HepG2 (cell line): Measurements from ENCODE around the gene EEF1AKMT3. TPM values are rescaled to one million over a fixed set of nuclear protein-coding genes. Genes with fewer than 3 reads are reported as not detected.

Experiments
- AGO1 ChIP-seq: fragments of 200-400 bp; formaldehyde crosslinking; IDR thresholded peaks from 2 replicates; pipeline ENCODE4 v1.6.1; 2017; ENCODE audit warnings: mild to moderate bottlenecking, low read depth, low read length, moderate library complexity; ENCODE audit not compliant: poor library complexity, severe bottlenecking
- ATF1 ChIP-seq: IDR thresholded peaks from 2 replicates; pipeline ENCODE4 v1.6.1; 2016; ENCODE audit warnings: mild to moderate bottlenecking, control low read depth
- BHLHE40 ChIP-seq: IDR thresholded peaks from 2 replicates; pipeline ENCODE4 v1.6.1; 2011; ENCODE audit warnings: low read length, improper control_type of control experiment
- CEBPB ChIP-seq: IDR thresholded peaks from 2 replicates; pipeline ENCODE4 v1.6.1; 2011; ENCODE audit warnings: low read depth, low read length, improper control_type of control experiment, borderline replicate concordance
- FOSL1 ChIP-seq: sonication (generic); formaldehyde crosslinking; IDR thresholded peaks from 2 replicates; pipeline ENCODE4 v1.9.0; 2021; ENCODE audit warnings: missing genetic modification reagents, borderline replicate concordance
- ISX ChIP-seq: sonication (generic); formaldehyde crosslinking; conservative IDR thresholded peaks from 2 replicates; pipeline ENCODE4 v1.5.0; 2020; ENCODE audit warnings: missing genetic modification reagents
- JUND ChIP-seq: sonication (generic); formaldehyde crosslinking; IDR thresholded peaks from 2 replicates; pipeline ENCODE4 v1.8.0; 2022; ENCODE audit warnings: mild to moderate bottlenecking, missing genetic modification reagents
- KAT7 ChIP-seq: IDR thresholded peaks from 2 replicates; pipeline ENCODE4 v1.6.1; 2018; ENCODE audit warnings: borderline replicate concordance, missing compliant biosample characterization
- KAT8 ChIP-seq: IDR thresholded peaks from 2 replicates; pipeline ENCODE4 v1.6.1; 2016; ENCODE audit warnings: missing genetic modification reagents, missing compliant biosample characterization
- MXI1 ChIP-seq: IDR thresholded peaks from 3 replicates; pipeline ENCODE4 v1.6.1; 2012; ENCODE audit warnings: low read depth, low read length, inconsistent platforms, borderline replicate concordance
- RAD21 ChIP-seq: fragments of 450-650 bp; formaldehyde crosslinking; IDR thresholded peaks from 2 replicates; pipeline ENCODE4 v1.5.0; 2020; ENCODE audit warnings: mild to moderate bottlenecking
- RELA ChIP-seq: sonication (generic); formaldehyde crosslinking; IDR thresholded peaks from 2 replicates; pipeline ENCODE4 v1.4.0; 2020; ENCODE audit warnings: missing genetic modification reagents
- RXRA ChIP-seq: sonication (generic); formaldehyde crosslinking; IDR thresholded peaks from 2 replicates; pipeline ENCODE4 v1.5.1; 2020; ENCODE audit warnings: missing genetic modification reagents
- SMARCC2 ChIP-seq: fragments of 450-650 bp; IDR thresholded peaks from 2 replicates; pipeline ENCODE4 v1.6.1; 2017; ENCODE audit warnings: antibody characterized with exemption, mild to moderate bottlenecking
- SNAI1 ChIP-seq: sonication (generic); formaldehyde crosslinking; IDR thresholded peaks from 2 replicates; pipeline ENCODE4 v1.5.0; 2020; ENCODE audit warnings: mild to moderate bottlenecking, missing genetic modification reagents, borderline replicate concordance
- SOX5 ChIP-seq: IDR thresholded peaks from 2 replicates; pipeline ENCODE4 v1.6.1; 2016; ENCODE audit warnings: borderline replicate concordance
- TAF15 ChIP-seq: fragments of 200-400 bp; formaldehyde crosslinking; IDR thresholded peaks from one replicate; pipeline ENCODE4 v1.6.1; 2018; ENCODE audit warnings: mild to moderate bottlenecking, low read depth, low read length; ENCODE audit not compliant: poor library complexity, severe bottlenecking
- ZBTB1 ChIP-seq: sonication (generic); formaldehyde crosslinking; IDR thresholded peaks from 2 replicates; pipeline ENCODE4 v1.4.0; 2020; ENCODE audit warnings: missing genetic modification reagents, borderline replicate concordance
- ZBTB7B ChIP-seq: sonication (generic); formaldehyde crosslinking; IDR thresholded peaks from 2 replicates; pipeline ENCODE4 v1.4.0; 2020; ENCODE audit warnings: missing genetic modification reagents
- ZNF432 ChIP-seq: sonication (generic); formaldehyde crosslinking; IDR thresholded peaks from 2 replicates; pipeline ENCODE4 v1.5.0; 2020; ENCODE audit warnings: missing genetic modification reagents, mild to moderate bottlenecking, borderline replicate concordance
- ZNF556 ChIP-seq: sonication (generic); formaldehyde crosslinking; IDR thresholded peaks from 2 replicates; pipeline ENCODE4 v1.4.0; 2020; ENCODE audit warnings: mild to moderate bottlenecking, missing genetic modification reagents, borderline replicate concordance
- ZNF674 ChIP-seq: sonication (generic); formaldehyde crosslinking; IDR thresholded peaks from 2 replicates; pipeline ENCODE4 v1.5.0; 2020; ENCODE audit warnings: low read depth, mild to moderate bottlenecking, missing genetic modification reagents
- ZNF790 ChIP-seq: sonication (generic); formaldehyde crosslinking; IDR thresholded peaks from 2 replicates; pipeline ENCODE4 v1.8.0; 2022; ENCODE audit warnings: missing genetic modification reagents, mild to moderate bottlenecking, borderline replicate concordance
- ZSCAN30 ChIP-seq: sonication (generic); formaldehyde crosslinking; IDR thresholded peaks from 2 replicates; pipeline ENCODE4 v1.5.0; 2020; ENCODE audit warnings: mild to moderate bottlenecking, missing genetic modification reagents
- polyA plus RNA-seq, 8 experiments: library from polyadenylated mRNA; depleted of rRNA in 3 of 8; stranded (reverse) in 7 of 8; unstranded in 1 of 8; fragments of >200 nt; fragmentation: Illumina TruSeq in 4 of 8; extraction: Trizol in 4 of 8; gene quantifications; 2 replicates each; pipeline versions ENCODE4 v1.2.1 to v1.2.3, GENCODE V29; 2011 to 2016; ENCODE audit warnings: low read depth in 4 of 8, missing spikeins in 1 of 8, mixed read lengths in 1 of 8; ENCODE audit not compliant: insufficient read depth in 1 of 8
- total RNA-seq, 5 experiments: library from RNA; depleted of rRNA; stranded (reverse); fragments of >200 nt; fragmentation: Illumina TruSeq; extraction: Trizol; gene quantifications; 2 replicates each; pipeline ENCODE4 v1.2.3, GENCODE V29; 2016; ENCODE audit warnings: low read depth in 1 of 5
- TF ChIP-seq, protein P1 (sequence below): sonication (generic); formaldehyde crosslinking; IDR thresholded peaks from 2 replicates; pipeline ENCODE4 v1.4.0; 2020; ENCODE audit warnings: missing genetic modification reagents
- TF ChIP-seq, protein P2 (sequence below): sonication (generic); formaldehyde crosslinking; IDR thresholded peaks from 2 replicates; pipeline ENCODE4 v1.4.0; 2020; ENCODE audit warnings: missing genetic modification reagents, mild to moderate bottlenecking, borderline replicate concordance
- TF ChIP-seq, protein P3 (sequence below): sonication (generic); formaldehyde crosslinking; IDR thresholded peaks from 2 replicates; pipeline ENCODE4 v1.8.1; 2023; ENCODE audit warnings: mild to moderate bottlenecking, missing genetic modification reagents
- TF ChIP-seq, protein P4 (sequence below): sonication (generic); formaldehyde crosslinking; conservative IDR thresholded peaks from 2 replicates; pipeline ENCODE4 v1.5.0; 2020; ENCODE audit warnings: missing genetic modification reagents

EEF1AKMT3 gene
- total and polyA plus RNA-seq, 2 of the 13 experiments (the other 11 are each of a cell fraction or from before 2014, with no cell fraction given): 4.7 to 11.4 TPM

DNA sequence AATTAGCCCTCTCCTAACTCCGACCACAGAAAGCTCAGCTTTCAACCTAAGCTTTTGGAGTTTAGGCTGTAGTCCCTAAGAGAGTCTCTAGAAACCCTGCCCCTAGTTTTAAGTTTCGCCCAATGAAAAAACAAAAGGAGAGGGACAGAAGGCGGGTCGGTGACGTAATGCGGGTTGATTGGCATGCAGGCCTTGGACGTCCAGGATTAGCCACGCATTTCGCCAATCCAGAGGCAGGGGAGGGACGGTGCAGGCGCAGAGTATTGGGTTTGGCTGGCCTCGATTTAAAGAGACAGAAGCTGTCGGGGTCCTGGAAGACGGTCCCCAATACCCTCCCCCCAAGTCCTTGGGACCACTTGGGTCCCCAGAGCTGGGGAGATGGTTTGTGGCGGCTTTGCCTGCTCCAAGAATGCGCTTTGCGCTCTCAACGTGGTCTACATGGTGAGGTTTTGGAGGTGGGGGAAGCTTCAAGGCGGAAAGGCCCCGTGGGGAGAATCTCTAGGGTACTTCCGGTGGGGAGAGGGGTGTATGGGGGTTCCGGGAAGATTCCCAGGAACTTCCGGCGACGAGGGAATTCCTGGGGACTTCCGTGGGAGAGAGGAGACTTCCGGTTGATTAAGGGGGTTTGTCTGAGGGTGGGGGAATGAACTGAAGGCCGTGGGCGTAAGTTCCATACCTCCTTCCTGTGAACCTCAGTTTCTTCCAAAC lies 27.5 kb upstream of the EEF1AKMT3 start, which contains the start of gene TSPAN31 (continued):
- TF ChIP-seq, protein P1, sequence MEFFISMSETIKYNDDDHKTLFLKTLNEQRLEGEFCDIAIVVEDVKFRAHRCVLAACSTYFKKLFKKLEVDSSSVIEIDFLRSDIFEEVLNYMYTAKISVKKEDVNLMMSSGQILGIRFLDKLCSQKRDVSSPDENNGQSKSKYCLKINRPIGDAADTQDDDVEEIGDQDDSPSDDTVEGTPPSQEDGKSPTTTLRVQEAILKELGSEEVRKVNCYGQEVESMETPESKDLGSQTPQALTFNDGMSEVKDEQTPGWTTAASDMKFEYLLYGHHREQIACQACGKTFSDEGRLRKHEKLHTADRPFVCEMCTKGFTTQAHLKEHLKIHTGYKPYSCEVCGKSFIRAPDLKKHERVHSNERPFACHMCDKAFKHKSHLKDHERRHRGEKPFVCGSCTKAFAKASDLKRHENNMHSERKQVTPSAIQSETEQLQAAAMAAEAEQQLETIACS: no peak
- TF ChIP-seq BHLHE40 (no peak), JUND (CRISPR knock-in tag) (no peak; the same call in 1 of the 2 replicates), AGO1 (peak; percentile 91), ZNF674 (CRISPR knock-in tag) (no peak), CEBPB (peak; percentile 79; the same call in 1 of the 2 replicates), ATF1 (CRISPR knock-in tag) (peak; percentile 97), ZNF432 (CRISPR knock-in tag) (no peak), RXRA (CRISPR knock-in tag) (no peak), ZSCAN30 (CRISPR knock-in tag) (no peak), ZBTB7B (CRISPR knock-in tag) (peak; percentile 16; the same call in 1 of the 2 replicates), ZNF556 (no peak), KAT7 (CRISPR knock-in tag) (no peak), RELA (CRISPR knock-in tag) (no peak), ZBTB1 (CRISPR knock-in tag) (no peak), SNAI1 (no peak), KAT8 (CRISPR knock-in tag) (peak; percentile 65; the same call in 1 of the 2 replicates), ISX (CRISPR knock-in tag) (no peak), SOX5 (CRISPR knock-in tag) (peak; percentile 13; the same call in 1 of the 2 replicates), TAF15 (peak; percentile 38), FOSL1 (CRISPR knock-in tag) (no peak), MXI1 (peak; percentile 4; the same call in 1 of the 3 replicates), RAD21 (CRISPR knock-in tag) (no peak), SMARCC2 (no peak), ZNF790 (CRISPR knock-in tag) (no peak)
- TF ChIP-seq, protein P2, sequence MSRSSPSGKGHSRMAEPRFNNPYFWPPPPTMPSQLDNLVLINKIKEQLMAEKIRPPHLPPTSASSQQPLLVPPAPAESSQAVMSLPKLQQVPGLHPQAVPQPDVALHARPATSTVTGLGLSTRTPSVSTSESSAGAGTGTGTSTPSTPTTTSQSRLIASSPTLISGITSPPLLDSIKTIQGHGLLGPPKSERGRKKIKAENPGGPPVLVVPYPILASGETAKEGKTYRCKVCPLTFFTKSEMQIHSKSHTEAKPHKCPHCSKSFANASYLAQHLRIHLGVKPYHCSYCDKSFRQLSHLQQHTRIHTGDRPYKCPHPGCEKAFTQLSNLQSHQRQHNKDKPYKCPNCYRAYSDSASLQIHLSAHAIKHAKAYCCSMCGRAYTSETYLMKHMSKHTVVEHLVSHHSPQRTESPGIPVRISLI (CRISPR knock-in tag): no peak
- TF ChIP-seq, protein P3, sequence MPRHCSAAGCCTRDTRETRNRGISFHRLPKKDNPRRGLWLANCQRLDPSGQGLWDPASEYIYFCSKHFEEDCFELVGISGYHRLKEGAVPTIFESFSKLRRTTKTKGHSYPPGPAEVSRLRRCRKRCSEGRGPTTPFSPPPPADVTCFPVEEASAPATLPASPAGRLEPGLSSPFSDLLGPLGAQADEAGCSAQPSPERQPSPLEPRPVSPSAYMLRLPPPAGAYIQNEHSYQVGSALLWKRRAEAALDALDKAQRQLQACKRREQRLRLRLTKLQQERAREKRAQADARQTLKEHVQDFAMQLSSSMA (CRISPR knock-in tag): no peak
- TF ChIP-seq, protein P4, sequence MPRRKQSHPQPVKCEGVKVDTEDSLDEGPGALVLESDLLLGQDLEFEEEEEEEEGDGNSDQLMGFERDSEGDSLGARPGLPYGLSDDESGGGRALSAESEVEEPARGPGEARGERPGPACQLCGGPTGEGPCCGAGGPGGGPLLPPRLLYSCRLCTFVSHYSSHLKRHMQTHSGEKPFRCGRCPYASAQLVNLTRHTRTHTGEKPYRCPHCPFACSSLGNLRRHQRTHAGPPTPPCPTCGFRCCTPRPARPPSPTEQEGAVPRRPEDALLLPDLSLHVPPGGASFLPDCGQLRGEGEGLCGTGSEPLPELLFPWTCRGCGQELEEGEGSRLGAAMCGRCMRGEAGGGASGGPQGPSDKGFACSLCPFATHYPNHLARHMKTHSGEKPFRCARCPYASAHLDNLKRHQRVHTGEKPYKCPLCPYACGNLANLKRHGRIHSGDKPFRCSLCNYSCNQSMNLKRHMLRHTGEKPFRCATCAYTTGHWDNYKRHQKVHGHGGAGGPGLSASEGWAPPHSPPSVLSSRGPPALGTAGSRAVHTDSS (CRISPR knock-in tag): no peak
